DOHH2 (cell line): ENCODE measurements around the gene GFAP.

ENCODE experiments used
- EZH2phosphoT487 ChIP-seq: fragments of 200-600 bp; sonication (generic); IDR thresholded peaks from 2 replicates; pipeline ENCODE4 v1.6.1; 2017; ENCODE audit warnings: borderline replicate concordance, mild to moderate bottlenecking, antibody characterized with exemption, low read length, moderate library complexity, mixed read lengths
- TF ChIP-seq, protein P1 (sequence below): fragments of 200-600 bp; sonication (generic); IDR thresholded peaks from one replicate; pipeline ENCODE4 v1.5.1; 2014; ENCODE audit warnings: antibody characterized with exemption, mild to moderate bottlenecking, low read depth, low read length; ENCODE audit not compliant: poor library complexity, severe bottlenecking

DNA sequence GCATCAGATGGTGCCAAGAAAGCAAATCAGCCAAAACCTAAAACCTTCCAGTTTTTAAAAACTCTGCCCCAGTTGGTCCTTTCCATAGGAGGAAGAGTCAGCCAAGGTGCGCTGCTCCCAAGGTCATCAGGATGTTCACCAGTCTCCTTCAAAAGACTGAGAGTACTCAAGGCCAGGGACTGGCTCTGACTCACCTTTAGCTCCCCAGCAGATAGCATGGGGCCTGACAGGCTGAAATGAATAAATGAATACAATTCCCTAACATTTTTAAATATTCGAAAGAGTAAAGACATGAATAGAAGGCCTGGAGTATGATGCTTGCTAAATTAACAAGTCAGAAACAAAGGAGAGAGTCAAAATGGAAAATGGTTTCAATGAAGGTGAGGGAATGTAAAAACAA lies 35.2 kb downstream of the GFAP start:
- TF ChIP-seq, protein P1, sequence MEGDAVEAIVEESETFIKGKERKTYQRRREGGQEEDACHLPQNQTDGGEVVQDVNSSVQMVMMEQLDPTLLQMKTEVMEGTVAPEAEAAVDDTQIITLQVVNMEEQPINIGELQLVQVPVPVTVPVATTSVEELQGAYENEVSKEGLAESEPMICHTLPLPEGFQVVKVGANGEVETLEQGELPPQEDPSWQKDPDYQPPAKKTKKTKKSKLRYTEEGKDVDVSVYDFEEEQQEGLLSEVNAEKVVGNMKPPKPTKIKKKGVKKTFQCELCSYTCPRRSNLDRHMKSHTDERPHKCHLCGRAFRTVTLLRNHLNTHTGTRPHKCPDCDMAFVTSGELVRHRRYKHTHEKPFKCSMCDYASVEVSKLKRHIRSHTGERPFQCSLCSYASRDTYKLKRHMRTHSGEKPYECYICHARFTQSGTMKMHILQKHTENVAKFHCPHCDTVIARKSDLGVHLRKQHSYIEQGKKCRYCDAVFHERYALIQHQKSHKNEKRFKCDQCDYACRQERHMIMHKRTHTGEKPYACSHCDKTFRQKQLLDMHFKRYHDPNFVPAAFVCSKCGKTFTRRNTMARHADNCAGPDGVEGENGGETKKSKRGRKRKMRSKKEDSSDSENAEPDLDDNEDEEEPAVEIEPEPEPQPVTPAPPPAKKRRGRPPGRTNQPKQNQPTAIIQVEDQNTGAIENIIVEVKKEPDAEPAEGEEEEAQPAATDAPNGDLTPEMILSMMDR = no peak
- TF ChIP-seq EZH2phosphoT487 = no peak
